DMS153 treated with DMSO at 0.1 percent for 48 hours (cell line): ENCODE data around the gene C5orf34.
A peak's percentile ranks its signal among the peaks of the same experiment; 100 is the strongest.
"Not testable (repeated sequence)": the region's sequence is repeated elsewhere in the genome, so short reads cannot be mapped to it uniquely, and the experiment has no call there.

Source experiments
- DNase-seq: peaks from one replicate; lab custom pipeline; 2025; ENCODE audit not compliant: unreplicated experiment; lab: John Stamatoyannopoulos, UW

The C5orf34 gene

GRCh38 chr5:43515678-43516048 lies 715 bp upstream of the C5orf34 start:
- peak; percentile 30 for DNase-seq

- DNase-seq, result peak; percentile 60
These were observed 505 bp downstream of the C5orf34 start for GRCh38 chr5:43514471-43514815.

GRCh38 chr5:43514025-43514424 lies 923 bp downstream of the C5orf34 start:
- no peak for DNase-seq

GRCh38 chr5:43511062-43511461 lies 3.9 kb downstream of the C5orf34 start:
- not testable (repeated sequence) for DNase-seq

- DNase-seq, result no peak
These were observed 16.4 kb downstream of the C5orf34 start for GRCh38 chr5:43498581-43498980.

GRCh38 chr5:43497311-43498104 lies 17.4 kb downstream of the C5orf34 start:
- no peak for DNase-seq

GRCh38 chr5:43491326-43491725 lies 23.6 kb downstream of the C5orf34 start:
- DNase-seq, result no peak

- DNase-seq, result no peak
These were observed 28.6 kb downstream of the C5orf34 start for GRCh38 chr5:43486353-43486752.

- no peak for DNase-seq
These were observed 29.5 kb downstream of the C5orf34 start for GRCh38 chr5:43485406-43485805.

GRCh38 chr5:43484106-43484849 lies 30.7 kb downstream of the C5orf34 start:
- peak; percentile 92 for DNase-seq

GRCh38 chr5:43483298-43484105 lies 31.4 kb downstream of the C5orf34 start, which contains the start of gene TMEM267:
TSS of gene TMEM267 (minus strand) at chr5:43483865. CDS start at chr5:43453969, 29,896 bp downstream.
- peak; percentile 90 for DNase-seq

- no peak for DNase-seq
These were observed 32.3 kb downstream of the C5orf34 start for GRCh38 chr5:43482490-43483297.

- no peak for DNase-seq
These were observed 45.1 kb downstream of the C5orf34 start for GRCh38 chr5:43469671-43470391.

- DNase-seq, result no peak
These were observed 47.8 kb downstream of the C5orf34 start for GRCh38 chr5:43467100-43467499.

GRCh38 chr5:43465455-43465854 lies 49.5 kb downstream of the C5orf34 start:
- not testable (repeated sequence) for DNase-seq

GRCh38 chr5:43461066-43461465 lies 53.9 kb downstream of the C5orf34 start:
- DNase-seq, result no peak

- DNase-seq, result no peak
These were observed 58.4 kb downstream of the C5orf34 start for GRCh38 chr5:43456556-43456955.

- DNase-seq, result not testable (repeated sequence)
These were observed 73.4 kb downstream of the C5orf34 start for GRCh38 chr5:43441575-43441974.

- no peak for DNase-seq
These were observed 77.8 kb downstream of the C5orf34 start for GRCh38 chr5:43437062-43437660.
